Ishikawa (cell line): ENCODE results near the gene ACSM4.

Source experiments
- CEBPB ChIP-seq: IDR thresholded peaks from 2 replicates; pipeline ENCODE4 v1.6.1; 2012
- CREB1 ChIP-seq: IDR thresholded peaks from 2 replicates; pipeline ENCODE4 v1.6.1; 2012; ENCODE audit warnings: low read depth
- EP300 ChIP-seq: IDR thresholded peaks from 2 replicates; pipeline ENCODE4 v1.6.1; 2012; ENCODE audit warnings: borderline replicate concordance
- FOXM1 ChIP-seq: IDR thresholded peaks from 2 replicates; pipeline ENCODE4 v1.6.1; 2012; ENCODE audit warnings: low read depth, borderline replicate concordance
- MAX ChIP-seq: IDR thresholded peaks from 2 replicates; pipeline ENCODE4 v1.6.1; 2012
- RAD21 ChIP-seq: IDR thresholded peaks from 2 replicates; pipeline ENCODE4 v1.6.1; 2012; ENCODE audit warnings: low read depth
- REST ChIP-seq: IDR thresholded peaks from 2 replicates; pipeline ENCODE4 v1.6.1; 2012; ENCODE audit warnings: low read depth, mild to moderate bottlenecking
- TAF1 ChIP-seq: IDR thresholded peaks from 2 replicates; pipeline ENCODE4 v1.6.1; 2012; ENCODE audit warnings: low read depth, mild to moderate bottlenecking
- TEAD4 ChIP-seq: IDR thresholded peaks from 2 replicates; pipeline ENCODE4 v1.6.1; 2012
- USF1 ChIP-seq: IDR thresholded peaks from 2 replicates; pipeline ENCODE4 v1.6.1; 2012
- YY1 ChIP-seq: IDR thresholded peaks from 2 replicates; pipeline ENCODE4 v1.6.1; 2012; ENCODE audit warnings: low read depth
- ZBTB7A ChIP-seq: IDR thresholded peaks from 2 replicates; pipeline ENCODE4 v1.6.1; 2012; ENCODE audit warnings: low read depth

GRCh38 chr12:7319930-7320329, 16.1 kb downstream of the ACSM4 start:
- TF ChIP-seq ZBTB7A (no peak), USF1 (no peak), TAF1 (no peak), EP300 (no peak), YY1 (no peak), FOXM1 (no peak), REST (no peak), CREB1 (no peak), TEAD4 (no peak), MAX (no peak), CEBPB (no peak), RAD21 (no peak)
